Activated CD4-positive, alpha-beta T cell treated with anti-CD3 and anti-CD28 coated beads, Interleukin-2, Interleukin-4, amounts not matched to agents 100 ng/mL and 50 ng/mL, durations not matched to agents 16 hours and 8 hours (primary cell): Measurements from ENCODE around the gene RAPGEF2.
A peak's percentile ranks its signal among the peaks of the same experiment; 100 is the strongest.
"Not testable (repeated sequence)": the region's sequence is repeated elsewhere in the genome, so short reads cannot be mapped to it uniquely, and the experiment has no call there.

ENCODE experiments used
- DNase-seq: peaks from one replicate; pipeline ENCODE4 v3.0.0-alpha.2; 2020; ENCODE audit warnings: low spot score

Gene RAPGEF2

DNA sequence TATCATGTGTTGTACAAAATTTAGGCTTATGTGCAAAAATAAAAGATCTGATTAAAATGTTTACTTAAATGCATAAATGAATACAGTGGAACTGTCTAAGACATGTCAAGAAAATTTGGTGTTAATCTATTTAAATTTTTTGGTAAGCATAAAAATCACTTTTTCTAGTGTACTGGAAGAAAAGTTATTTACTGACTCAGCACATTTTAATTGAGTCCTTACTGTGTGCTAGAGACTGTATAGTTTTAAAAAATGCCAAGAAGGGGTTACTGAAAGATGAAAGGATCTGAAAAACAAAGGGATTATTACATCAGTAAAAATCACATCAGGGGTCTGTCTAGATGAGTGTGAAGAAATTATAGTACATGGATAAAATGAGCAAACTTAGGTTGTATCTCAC, 60.6 kb downstream of the RAPGEF2 start:
- no peak for DNase-seq

DNA sequence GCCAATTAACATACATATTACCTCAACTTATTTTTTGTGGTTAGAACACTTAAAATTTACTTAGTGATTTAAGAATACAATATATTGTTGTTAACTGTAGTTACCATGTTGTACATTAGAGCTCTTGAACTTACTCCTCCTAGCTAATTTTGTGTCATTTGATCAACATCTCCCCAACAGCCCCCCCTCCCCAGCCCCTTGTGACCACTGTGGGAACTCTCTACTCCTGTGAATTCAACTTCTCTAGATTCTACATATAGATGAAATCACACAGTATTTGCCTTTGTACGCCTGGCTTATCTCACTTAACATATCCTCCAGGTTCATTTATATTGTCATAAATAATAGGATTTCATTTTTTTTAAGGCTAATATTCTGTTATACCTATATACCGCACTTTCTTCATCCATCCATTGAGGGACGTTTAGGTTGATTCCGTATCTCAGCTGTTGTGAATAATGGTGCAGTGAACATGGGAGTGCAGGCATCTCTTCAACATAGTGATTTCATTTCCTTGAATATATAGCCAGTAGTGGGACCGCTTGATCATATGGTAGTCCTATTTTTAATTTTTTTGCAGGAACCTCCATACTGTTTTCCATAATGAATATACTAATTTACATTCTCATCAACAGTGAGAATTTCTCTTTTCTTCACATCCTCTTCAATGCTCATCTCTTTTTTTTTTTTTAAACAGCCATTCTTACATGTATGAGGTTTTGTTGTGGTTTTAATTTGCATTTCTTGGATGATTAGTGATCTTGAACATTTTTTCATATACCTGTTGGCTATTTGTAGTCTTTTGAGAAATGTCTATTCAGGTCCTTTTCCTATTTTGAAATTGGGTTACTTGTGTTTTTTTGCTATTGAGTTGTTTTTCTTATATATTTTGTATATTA, 66.8 kb downstream of the RAPGEF2 start:
- DNase-seq: no peak

DNA sequence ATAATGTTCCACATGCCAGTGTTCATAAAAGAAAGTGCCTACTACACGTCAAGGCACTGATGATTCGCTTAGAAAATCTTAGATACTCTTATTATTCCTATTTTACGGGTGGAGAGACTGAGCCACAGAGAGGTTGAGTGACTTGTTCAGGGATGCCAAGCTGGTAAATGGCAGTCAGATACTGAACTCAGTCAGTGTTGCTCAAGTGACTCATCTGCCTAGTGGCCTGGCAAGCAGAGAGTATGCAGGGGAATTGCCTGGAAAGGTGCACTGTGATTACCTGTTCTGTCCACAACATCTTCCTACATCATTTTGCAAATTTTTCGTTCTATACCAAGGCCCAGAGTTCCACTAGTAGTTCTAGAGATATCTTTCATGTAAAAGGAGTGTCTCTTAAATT, 68.4 kb downstream of the RAPGEF2 start:
- DNase-seq: no peak

DNA sequence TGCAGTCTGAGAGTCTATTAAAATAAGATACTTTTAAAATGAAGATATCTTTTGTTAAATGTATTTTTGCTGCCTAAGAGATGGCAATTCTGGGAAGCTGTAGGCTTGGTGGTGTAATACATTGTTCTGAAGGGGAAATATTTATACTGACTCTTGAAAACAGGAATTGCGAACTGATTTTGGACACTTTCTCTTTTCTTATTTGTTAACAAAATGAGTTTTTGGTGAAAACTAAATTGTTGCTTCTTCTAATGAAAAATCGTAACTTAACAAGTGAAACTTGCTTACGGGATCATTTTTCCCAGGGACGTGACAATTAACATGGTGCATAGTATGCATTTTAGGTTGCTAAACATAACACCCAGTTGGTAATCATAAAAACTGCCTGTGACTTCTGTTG, 71.0 kb downstream of the RAPGEF2 start:
- DNase-seq: no peak

DNA sequence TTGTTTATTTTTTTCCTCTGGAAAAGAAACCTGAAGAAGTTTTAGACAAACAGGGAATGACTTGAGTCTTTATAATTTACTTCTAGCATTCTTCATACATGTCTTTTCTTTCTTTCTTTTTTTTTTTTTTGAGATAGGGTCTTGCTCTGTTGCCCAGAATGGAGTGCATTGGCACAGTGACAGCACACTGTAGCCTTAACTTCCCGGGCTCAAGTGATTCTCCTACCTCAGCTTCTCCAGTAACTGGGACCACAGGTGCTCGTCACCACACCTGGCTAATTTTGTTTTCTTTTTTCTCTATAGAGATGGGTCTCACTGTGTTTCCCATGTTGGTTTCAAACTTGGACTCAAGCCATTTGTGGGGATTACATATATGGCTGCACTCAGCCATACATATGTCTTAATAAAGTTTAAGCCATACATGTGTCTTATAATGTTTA, 71.8 kb downstream of the RAPGEF2 start:
- no peak for DNase-seq

DNA sequence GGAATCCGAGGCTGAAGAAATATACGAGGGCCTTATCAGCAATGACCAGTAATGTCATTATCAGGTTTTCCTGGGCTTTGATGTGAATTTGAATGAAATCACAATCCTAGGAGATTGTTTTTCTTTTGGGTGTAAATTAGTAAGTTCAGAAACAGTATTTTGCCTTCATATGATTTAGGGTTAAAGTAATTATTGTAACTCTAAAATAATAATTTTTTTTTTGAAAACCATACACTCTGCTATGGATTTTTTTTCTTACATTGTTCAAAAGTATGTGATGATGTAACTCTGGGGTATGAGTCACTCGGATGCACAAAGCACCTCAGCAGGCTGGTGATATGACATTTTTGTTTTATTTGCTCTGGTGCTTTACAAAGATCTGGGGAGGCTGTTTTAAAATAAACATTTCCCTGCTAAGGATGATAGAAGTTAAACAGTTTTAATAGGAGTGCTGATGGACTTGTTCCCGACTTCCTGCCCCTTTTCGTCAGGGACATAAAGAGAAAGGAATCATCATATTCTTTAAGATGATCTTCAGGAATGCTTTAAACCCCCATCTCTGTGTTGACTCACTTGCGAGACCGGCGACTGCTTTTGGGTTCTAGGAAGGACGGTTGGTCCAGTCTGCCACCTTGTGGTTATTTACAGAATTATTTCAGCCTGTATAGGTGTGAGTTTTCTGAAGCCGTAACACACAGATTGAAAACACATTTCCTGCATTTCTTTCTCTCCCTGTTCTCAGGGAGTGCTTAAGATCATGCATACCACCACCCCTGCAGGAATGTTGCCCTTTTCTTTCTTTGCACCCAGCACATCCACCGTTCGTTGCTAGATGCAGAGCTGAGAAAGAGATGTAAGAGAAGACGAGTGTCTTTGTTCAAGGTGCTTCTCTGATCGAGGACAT, 72.5 kb downstream of the RAPGEF2 start:
- DNase-seq: peak; percentile 83

- no peak for DNase-seq
Observed at GRCh38 chr4:159175989-159176375, 73.1 kb downstream of the RAPGEF2 start.

DNA sequence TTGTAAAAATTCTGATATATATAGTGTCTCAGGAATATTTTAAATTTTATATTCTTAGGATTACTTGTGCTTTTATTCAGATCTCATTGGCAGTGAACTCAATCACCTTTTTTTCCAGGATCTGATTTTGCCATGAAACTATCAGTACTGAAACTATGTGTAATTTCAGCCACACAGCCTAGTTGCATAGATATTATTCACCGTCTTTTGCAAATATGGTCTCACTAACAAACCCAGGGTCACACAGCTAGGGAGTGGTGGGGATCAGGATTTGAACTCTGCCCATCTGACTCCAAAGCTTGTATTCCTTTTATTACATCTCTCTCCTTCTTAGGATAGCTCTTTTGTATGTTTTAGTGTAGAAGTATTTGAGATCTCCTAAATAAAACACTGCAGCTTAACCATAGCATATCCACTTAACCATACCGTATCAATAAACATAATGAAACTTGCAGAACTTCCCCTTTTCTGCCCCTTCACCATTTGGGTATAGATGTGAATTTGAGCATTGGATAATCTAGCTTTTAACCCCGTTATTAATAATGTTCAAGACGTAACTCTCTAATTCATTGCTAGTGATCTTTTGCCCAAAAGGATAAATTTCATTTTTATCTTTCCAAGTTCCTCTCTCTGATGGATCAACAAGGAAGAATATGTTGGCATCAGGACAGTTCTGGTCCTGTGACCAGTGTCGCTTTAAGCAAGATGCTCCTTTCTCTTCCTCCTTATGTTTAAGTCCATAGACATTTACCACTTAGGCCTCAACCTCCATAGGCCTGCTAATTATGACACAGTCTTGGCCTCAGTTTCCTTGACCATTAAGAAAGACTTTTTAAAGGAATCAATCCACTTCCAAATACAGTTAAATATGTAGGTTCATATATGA, 74.6 kb downstream of the RAPGEF2 start:
- no peak for DNase-seq

GRCh38 chr4:159178151-159178546, 75.3 kb downstream of the RAPGEF2 start:
- DNase-seq: no peak

DNA sequence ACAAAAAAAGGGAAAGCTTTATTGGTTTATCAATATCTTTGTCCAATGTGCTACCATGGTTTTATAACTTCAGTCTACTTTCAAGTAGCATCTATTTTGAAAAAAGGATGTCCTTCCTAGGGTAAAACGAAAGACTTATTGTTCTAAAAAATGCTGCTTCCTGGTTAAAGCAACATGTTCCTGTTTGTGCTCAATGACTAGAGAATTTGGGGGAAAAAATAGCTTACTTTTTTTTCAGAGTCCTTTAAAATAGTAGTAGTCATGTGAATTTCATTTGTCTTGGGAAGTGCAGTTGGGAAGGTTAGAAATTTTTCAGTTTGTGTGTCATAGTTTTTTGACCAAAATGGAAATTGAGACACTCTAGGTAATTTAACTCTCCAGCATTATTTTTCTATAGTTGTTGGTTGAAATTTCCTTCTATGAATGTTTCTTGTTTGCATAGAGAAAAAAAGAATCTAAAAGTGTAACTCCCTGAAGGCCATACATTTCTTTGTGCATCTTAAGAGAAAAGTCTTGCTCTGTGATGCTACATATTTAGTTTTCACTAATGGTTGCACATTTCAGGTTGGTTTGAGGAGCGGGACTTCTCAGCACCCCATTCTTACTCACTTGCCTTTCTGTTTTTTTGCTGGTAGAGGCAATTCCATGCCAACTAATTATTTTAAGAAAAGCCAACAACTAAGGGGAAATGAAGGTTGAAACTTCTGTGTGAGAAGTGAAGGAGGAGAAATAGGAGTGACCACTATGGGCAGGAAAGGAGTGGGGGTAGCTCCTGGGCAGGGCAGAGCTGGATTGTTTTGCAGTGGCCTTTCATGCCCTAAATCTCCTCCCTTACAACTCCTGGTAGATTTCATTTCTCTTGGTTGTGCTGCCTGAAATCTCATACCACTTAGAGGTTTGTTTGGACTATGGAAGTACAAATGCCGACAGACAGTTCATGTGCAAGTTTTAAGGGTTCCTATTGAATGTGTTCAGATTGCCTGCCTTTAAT, 76.4 kb downstream of the RAPGEF2 start:
- no peak for DNase-seq

DNA sequence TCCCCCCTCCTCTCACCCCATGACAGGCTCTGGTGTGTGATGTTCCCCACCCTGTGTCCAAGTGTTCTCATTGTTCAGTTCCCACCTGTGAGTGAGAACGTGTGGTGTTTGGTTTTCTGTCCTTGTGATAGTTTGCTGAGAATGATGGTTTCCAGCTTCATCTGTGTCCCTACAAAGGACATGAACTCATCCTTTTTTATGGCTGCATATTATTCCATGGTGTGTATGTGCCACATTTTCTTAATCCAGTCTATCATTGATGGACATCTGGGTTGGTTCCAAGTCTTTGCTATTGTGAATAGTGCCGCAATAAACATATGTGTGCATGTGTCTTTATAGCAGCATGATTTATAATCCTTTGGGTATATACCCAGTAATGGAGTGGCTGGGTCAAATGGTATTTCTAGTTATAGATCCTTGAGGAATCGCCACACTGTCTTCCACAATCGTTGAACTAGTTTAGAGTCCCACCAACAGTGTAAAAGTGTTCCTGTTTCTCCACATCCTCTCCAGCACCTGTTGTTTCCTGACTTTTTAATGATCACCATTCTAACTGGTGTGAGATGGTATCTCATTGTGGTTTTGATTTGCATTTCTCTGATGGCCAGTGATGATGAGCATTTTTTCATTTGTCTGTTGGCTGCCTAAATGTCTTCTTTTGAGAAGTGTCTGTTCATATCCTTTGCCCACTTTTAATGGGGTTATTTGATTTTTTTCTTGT, 81.2 kb downstream of the RAPGEF2 start:
- DNase-seq: not testable (repeated sequence)

GRCh38 chr4:159185591-159186023, 82.7 kb downstream of the RAPGEF2 start:
- no peak for DNase-seq

GRCh38 chr4:159188646-159189045, 85.8 kb downstream of the RAPGEF2 start:
- DNase-seq: no peak

- no peak for DNase-seq
Observed at GRCh38 chr4:159190651-159191050, 87.8 kb downstream of the RAPGEF2 start.

GRCh38 chr4:159191989-159192388, 89.1 kb downstream of the RAPGEF2 start:
- DNase-seq: no peak

GRCh38 chr4:159193046-159193620, 90.3 kb downstream of the RAPGEF2 start:
- no peak for DNase-seq

GRCh38 chr4:159195361-159195769, 92.5 kb downstream of the RAPGEF2 start:
- DNase-seq: no peak

DNA sequence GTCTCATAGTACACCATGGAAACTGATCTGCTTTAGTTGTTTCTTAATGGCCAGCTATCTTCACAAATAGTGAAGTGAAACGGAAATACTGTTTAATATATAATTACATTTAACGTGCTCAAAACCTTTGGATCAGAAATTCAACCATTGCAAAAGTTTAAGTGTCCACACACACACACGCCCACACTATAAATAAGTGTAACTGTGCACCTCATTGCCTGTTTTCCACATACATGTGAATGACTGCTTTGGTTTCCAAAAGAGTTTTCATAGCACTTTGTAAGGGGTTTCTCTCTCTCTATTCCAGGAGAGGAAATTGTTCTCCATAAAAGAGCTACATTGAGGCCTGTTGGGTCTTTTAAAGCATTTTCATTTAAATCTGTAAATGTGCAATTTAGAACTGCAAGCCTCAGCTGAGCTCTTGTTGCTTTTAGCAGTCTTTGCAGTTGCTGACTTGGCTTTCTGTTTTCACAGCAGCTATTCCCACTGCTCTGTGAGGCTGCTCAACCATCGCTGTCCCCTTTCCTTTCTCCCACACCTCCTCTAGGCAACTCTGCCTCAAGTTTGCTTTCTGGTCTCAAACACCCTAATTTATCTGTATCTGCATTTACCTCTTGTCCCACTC, 94.5 kb downstream of the RAPGEF2 start:
- DNase-seq: no peak

DNA sequence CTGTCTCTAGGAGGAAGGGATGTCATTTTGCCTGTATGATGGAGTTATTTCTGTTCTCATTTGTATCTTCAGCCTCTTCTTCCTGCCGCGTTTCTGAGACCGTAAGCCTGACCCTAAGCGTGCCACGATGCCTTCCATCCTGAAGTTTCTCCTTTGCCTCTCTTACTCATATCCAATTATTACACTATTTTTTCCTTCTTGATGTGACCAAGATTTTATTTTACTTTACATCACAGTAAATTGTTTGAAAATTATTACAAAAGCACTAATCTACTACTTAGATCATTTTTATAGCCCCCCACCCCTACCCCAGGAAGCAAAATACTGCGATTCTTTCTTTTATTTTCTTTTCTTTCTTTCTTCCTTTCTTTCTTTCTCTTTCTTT, 95.0 kb downstream of the RAPGEF2 start:
- no peak for DNase-seq
